Suprapubic skin (tissue), 3 donors: ENCODE results near the gene SLC16A8.
"Not testable (repeated sequence)": the region's sequence is repeated elsewhere in the genome, so short reads cannot be mapped to it uniquely, and the experiment has no call there.

Experiments used
- EP300 ChIP-seq: sonication (generic); formaldehyde crosslinking; IDR thresholded peaks from one replicate; pipeline ENCODE4 v1.6.1; 2017; ENCODE audit warnings: antibody characterized with exemption
- POLR2A ChIP-seq, 2 donors: fragments of 450-650 bp; IDR thresholded peaks; one replicate each; pipeline ENCODE4 v1.6.1; 2017; ENCODE audit warnings: antibody characterized with exemption in 2 of 2, mild to moderate bottlenecking in 2 of 2, moderate library complexity in 2 of 2
- TF ChIP-seq, protein P1 (sequence below), 2 donors: fragments of 200-600 bp in 1 of 2; fragments of 450-650 bp in 1 of 2; sonication (generic) in 1 of 2; IDR thresholded peaks; one replicate each; pipeline ENCODE4 v1.5.1; 2016 to 2019; ENCODE audit warnings: antibody characterized with exemption in 2 of 2, mild to moderate bottlenecking in 1 of 2, moderate library complexity in 1 of 2

DNA sequence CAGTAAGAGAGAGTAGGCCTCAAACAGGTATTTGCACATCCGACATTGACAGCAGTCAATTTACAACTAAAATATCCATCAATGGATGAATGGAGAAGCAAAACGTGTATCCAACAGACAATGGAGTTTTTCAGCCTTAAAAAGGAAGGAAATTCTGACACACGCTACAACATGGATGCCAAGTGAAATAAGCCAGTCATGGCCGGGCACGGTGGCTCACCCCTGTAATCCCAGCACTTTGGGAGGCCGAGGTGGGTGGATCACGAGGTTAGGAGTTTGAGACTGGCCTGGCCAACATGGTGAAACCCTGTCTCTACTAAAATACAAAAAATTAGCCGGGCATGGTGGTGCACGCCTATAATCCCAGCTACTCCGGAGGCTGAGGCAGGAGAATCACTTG, 33.6 kb upstream of the SLC16A8 start:
- not testable (repeated sequence) for TF ChIP-seq EP300; POLR2A (IDR thresholded peaks at IDR 0.05)
- TF ChIP-seq, protein P1, sequence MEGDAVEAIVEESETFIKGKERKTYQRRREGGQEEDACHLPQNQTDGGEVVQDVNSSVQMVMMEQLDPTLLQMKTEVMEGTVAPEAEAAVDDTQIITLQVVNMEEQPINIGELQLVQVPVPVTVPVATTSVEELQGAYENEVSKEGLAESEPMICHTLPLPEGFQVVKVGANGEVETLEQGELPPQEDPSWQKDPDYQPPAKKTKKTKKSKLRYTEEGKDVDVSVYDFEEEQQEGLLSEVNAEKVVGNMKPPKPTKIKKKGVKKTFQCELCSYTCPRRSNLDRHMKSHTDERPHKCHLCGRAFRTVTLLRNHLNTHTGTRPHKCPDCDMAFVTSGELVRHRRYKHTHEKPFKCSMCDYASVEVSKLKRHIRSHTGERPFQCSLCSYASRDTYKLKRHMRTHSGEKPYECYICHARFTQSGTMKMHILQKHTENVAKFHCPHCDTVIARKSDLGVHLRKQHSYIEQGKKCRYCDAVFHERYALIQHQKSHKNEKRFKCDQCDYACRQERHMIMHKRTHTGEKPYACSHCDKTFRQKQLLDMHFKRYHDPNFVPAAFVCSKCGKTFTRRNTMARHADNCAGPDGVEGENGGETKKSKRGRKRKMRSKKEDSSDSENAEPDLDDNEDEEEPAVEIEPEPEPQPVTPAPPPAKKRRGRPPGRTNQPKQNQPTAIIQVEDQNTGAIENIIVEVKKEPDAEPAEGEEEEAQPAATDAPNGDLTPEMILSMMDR (IDR thresholded peaks at IDR 0.05), result not testable (repeated sequence)
